OCI-LY7 (cell line): ENCODE results near the gene LEF1. TPM values are rescaled to one million over a fixed set of nuclear protein-coding genes. Genes with fewer than 3 reads are reported as not detected.

ENCODE experiments used
- BruUV-seq: library from RNA; stranded (reverse); fragments of 400-500 nt; replicated peaks from 2 replicates; lab custom pipeline; 2021; lab: Mats Ljungman, UMichigan
- CTCF ChIA-PET: fragments of 300-600 bp; sonication (Branson Sonifier 250); formaldehyde crosslinking; loops from one replicate; lab custom pipeline; 2022; ENCODE audit warnings: antibody characterized with exemption; ENCODE audit not compliant: unreplicated experiment; lab: Charles Lee
- POLR2A ChIA-PET: fragments of 300-600 bp; sonication (Branson Sonifier 250); formaldehyde crosslinking; loops from one replicate; lab custom pipeline; 2022; ENCODE audit warnings: antibody characterized with exemption; lab: Charles Lee
- DNase-seq: peaks from one replicate; pipeline ENCODE4 v3.0.0-alpha.2; 2015; ENCODE audit warnings: low spot score
- H2AFZ ChIP-seq: fragments of 200-600 bp; sonication (generic), shearing (Covaris generic); 2 replicates; pipeline ENCODE4 v1.6.1; 2014; ENCODE audit warnings: mild to moderate bottlenecking, antibody characterized with exemption, low read length, moderate library complexity
- H3K27ac ChIP-seq: fragments of 200-600 bp; sonication (generic); 2 replicates; pipeline ENCODE4 v1.5.1; 2014; ENCODE audit warnings: mixed run types, low read depth, mild to moderate bottlenecking, moderate library complexity, low read length, inconsistent platforms; ENCODE audit not compliant: poor library complexity, severe bottlenecking
- H3K36me3 ChIP-seq: fragments of 200-600 bp; sonication (generic); 2 replicates; pipeline ENCODE4 v1.6.1; 2014; ENCODE audit warnings: mild to moderate bottlenecking, antibody characterized with exemption, low read length, moderate library complexity, mixed read lengths; ENCODE audit not compliant: insufficient read depth
- H3K4me1 ChIP-seq: fragments of 200-600 bp; sonication (generic); 2 replicates; pipeline ENCODE4 v1.5.1; 2014; ENCODE audit warnings: mild to moderate bottlenecking, low read length; ENCODE audit not compliant: insufficient read depth, poor library complexity, severe bottlenecking
- H3K4me2 ChIP-seq: fragments of 200-600 bp; sonication (generic); 2 replicates; pipeline ENCODE4 v1.6.1; 2014; ENCODE audit warnings: mild to moderate bottlenecking, low read length
- H3K4me3 ChIP-seq: fragments of 200-600 bp; sonication (generic); 2 replicates; pipeline ENCODE4 v1.5.1; 2014; ENCODE audit warnings: mild to moderate bottlenecking, low read depth, low read length; ENCODE audit not compliant: poor library complexity, severe bottlenecking
- H3K79me2 ChIP-seq: fragments of 200-600 bp; sonication (generic); 2 replicates; pipeline ENCODE4 v1.6.1; 2016; ENCODE audit warnings: low read depth, mild to moderate bottlenecking, low read length, moderate library complexity, mixed read lengths; ENCODE audit not compliant: insufficient read depth
- H3K9me2 ChIP-seq: fragments of 200-600 bp; sonication (generic); 2 replicates; pipeline ENCODE4 v1.6.1; 2016; ENCODE audit warnings: mild to moderate bottlenecking, low read length, mixed read lengths; ENCODE audit not compliant: insufficient read depth
- H3K9me3 ChIP-seq: fragments of 200-600 bp; sonication (generic); 2 replicates; pipeline ENCODE4 v1.6.1; 2014; ENCODE audit warnings: mild to moderate bottlenecking, mixed run types, low read length, mixed read lengths
- H4K20me1 ChIP-seq: fragments of 200-600 bp; sonication (generic); 2 replicates; pipeline ENCODE4 v1.6.1; 2014; ENCODE audit warnings: mild to moderate bottlenecking, antibody characterized with exemption, low read length, moderate library complexity, mixed read lengths; ENCODE audit not compliant: insufficient read depth
- EZH2phosphoT487 ChIP-seq: fragments of 200-600 bp; sonication (generic); IDR thresholded peaks from 2 replicates; pipeline ENCODE4 v1.6.1; 2018; ENCODE audit warnings: low read depth, borderline replicate concordance, mild to moderate bottlenecking, mixed run types, antibody characterized with exemption, low read length, moderate library complexity, mixed read lengths
- intact Hi-C: fragments of 100-400 bp; cut with micrococcal nuclease; formaldehyde crosslinking; loops from one replicate; pipeline ENCODE4 v1.10.0; 2022; ENCODE audit not compliant: unreplicated experiment
- total RNA-seq, 2 experiments: library from RNA; depleted of rRNA in 1 of 2; stranded (reverse); fragments of >200 nt in 1 of 2; shearing (Covaris generic) in 1 of 2; gene quantifications; 2 replicates each; pipeline ENCODE4 v1.2.3, GENCODE V29; 2014 to 2022
- TF ChIP-seq, protein P1 (sequence below): fragments of 200-600 bp; sonication (generic); conservative IDR thresholded peaks from 2 replicates; pipeline ENCODE4 v1.5.1; 2014; ENCODE audit warnings: mild to moderate bottlenecking, antibody characterized with exemption, low read length, moderate library complexity, mixed read lengths

LEF1 gene
- total RNA-seq, 2 experiments from 2014 or later = 207 to 223 TPM

DNA sequence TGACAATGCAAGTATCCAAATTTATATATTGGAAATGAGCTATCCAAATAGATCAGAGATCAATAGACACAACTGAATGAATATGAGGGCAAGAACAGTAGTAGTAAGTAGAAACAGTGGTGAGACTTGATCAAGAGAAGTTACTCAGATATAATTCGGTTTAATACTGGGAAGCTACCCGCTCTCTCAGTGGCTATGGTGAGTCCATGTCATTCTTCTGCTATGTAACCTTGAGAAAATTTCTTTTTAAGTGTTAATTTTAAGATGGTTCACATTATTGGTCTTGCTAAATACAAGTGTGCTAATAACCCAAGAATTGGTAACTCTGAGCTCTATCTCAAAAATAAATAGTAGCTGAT is 53.6 kb downstream of the LEF1 start:
- peak overlapping the region; percentile 67 for H3K4me2 ChIP-seq
- peaks cover 82% of the 10 kb centered on the region for H3K36me3 ChIP-seq
- peaks cover 89% of the 10 kb centered on the region for H3K4me1 ChIP-seq
- peak overlapping the region; percentile 65 for H3K27ac ChIP-seq
- intact Hi-C loops = no loop called here
- CTCF ChIA-PET = interaction anchor here (0.6 to 1.2 kb wide), 2 partner anchors 60 to 1392 kb away, joined by 3 to 8 read pairs; no protein-coding TSS in a partner anchor
- no peaks in the 10 kb centered on the region for H3K9me3 ChIP-seq
- TF ChIP-seq EZH2phosphoT487 = no peak
- TF ChIP-seq, protein P1, sequence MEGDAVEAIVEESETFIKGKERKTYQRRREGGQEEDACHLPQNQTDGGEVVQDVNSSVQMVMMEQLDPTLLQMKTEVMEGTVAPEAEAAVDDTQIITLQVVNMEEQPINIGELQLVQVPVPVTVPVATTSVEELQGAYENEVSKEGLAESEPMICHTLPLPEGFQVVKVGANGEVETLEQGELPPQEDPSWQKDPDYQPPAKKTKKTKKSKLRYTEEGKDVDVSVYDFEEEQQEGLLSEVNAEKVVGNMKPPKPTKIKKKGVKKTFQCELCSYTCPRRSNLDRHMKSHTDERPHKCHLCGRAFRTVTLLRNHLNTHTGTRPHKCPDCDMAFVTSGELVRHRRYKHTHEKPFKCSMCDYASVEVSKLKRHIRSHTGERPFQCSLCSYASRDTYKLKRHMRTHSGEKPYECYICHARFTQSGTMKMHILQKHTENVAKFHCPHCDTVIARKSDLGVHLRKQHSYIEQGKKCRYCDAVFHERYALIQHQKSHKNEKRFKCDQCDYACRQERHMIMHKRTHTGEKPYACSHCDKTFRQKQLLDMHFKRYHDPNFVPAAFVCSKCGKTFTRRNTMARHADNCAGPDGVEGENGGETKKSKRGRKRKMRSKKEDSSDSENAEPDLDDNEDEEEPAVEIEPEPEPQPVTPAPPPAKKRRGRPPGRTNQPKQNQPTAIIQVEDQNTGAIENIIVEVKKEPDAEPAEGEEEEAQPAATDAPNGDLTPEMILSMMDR = no peak
- H3K4me3 ChIP-seq = no peak overlapping the region
- no peaks in the 10 kb centered on the region for H3K9me2 ChIP-seq
- DNase-seq = no peak
- H2AFZ ChIP-seq = no peak overlapping the region
- peaks cover 100% of the 10 kb centered on the region for H3K79me2 ChIP-seq
- no TSS peak for BruUV-seq
- POLR2A ChIA-PET = interaction anchor here (0.7 to 10.3 kb wide), 17 partner anchors 8 to 935 kb away, joined by 3 to 97 read pairs (median 4); no protein-coding TSS in a partner anchor
- peaks cover 47% of the 10 kb centered on the region for H4K20me1 ChIP-seq

DNA sequence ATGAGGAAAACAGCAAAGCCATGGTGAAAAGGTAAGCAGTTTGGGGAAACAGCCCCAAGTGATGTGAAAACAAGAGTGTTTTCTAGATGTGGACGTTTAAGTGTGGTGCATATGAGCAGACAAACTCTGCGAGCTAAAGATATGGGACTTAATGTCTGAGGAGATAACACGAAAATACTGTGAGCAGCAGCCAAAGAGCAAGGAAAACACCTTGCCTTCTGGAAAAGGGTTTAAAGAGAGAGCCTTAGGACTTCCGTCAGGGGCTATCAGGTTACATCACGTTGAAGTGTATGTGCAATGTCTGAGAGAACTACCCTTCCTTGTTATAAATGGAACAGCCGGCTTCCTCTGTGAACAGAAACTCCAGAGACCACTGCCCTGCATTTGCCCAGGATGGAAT is 54.2 kb downstream of the LEF1 start:
- intact Hi-C loops = no loop called here
- Histone ChIP-seq H3K4me1 (peaks cover 93% of the 10 kb centered on the region), H3K4me3 (no peak overlapping the region), H2AFZ (no peak overlapping the region), H3K9me3 (no peaks in the 10 kb centered on the region), H3K27ac (peak overlapping the region; percentile 23), H3K79me2 (peaks cover 100% of the 10 kb centered on the region), H3K4me2 (peak overlapping the region; percentile 67; the same call in 1 of the 2 replicates), H4K20me1 (peaks cover 53% of the 10 kb centered on the region), H3K9me2 (no peaks in the 10 kb centered on the region), H3K36me3 (peaks cover 85% of the 10 kb centered on the region)
- POLR2A ChIA-PET = interaction anchor here (0.6 to 10.3 kb wide), 9 partner anchors 10 to 199 kb away, joined by 3 to 97 read pairs (median 5); no protein-coding TSS in a partner anchor
- no TSS peak for BruUV-seq
- CTCF ChIA-PET = interaction anchor here (0.6 kb wide), 1 partner anchor 1393 kb away, joined by 3 read pairs; no protein-coding TSS in a partner anchor
- TF ChIP-seq, protein P1 = no peak
- TF ChIP-seq EZH2phosphoT487 = no peak
- peak; percentile 23 for DNase-seq

DNA sequence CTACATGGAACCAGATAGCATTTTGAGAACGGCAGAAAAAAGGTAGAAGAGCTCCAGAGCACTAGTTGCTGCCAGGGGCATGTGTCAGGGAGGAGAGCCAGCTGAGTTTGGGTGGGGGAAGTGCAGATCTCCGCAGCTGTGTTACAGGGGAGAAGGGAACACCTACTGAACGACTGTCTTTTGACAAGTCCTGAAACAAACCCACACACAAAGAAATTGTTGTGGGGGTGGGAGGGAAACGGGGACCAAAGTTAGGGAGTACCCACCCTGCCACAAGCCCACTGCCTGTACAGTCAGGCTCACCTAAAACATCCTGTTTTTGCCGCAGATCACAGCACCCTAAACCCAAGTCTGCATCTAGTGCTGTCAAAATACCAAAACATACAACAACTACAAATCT is 55.5 kb downstream of the LEF1 start:
- Histone ChIP-seq H4K20me1 (peaks cover 55% of the 10 kb centered on the region), H3K9me2 (no peaks in the 10 kb centered on the region), H3K36me3 (peaks cover 85% of the 10 kb centered on the region), H3K27ac (no peak overlapping the region), H3K79me2 (peaks cover 100% of the 10 kb centered on the region), H2AFZ (no peak overlapping the region), H3K4me1 (peaks cover 88% of the 10 kb centered on the region), H3K4me3 (no peak overlapping the region), H3K4me2 (peak overlapping the region; percentile 67; the same call in 1 of the 2 replicates), H3K9me3 (no peaks in the 10 kb centered on the region)
- TF ChIP-seq, protein P1 = no peak
- TF ChIP-seq EZH2phosphoT487 = no peak
- no peak for DNase-seq
- CTCF ChIA-PET = interaction anchor here (1.1 kb wide), 1 partner anchor 16 kb away, joined by 3 read pairs; no protein-coding TSS in a partner anchor
- no TSS peak for BruUV-seq
- POLR2A ChIA-PET = interaction anchor here (0.6 to 10.3 kb wide), 12 partner anchors 8 to 78 kb away, joined by 3 to 97 read pairs (median 5); no protein-coding TSS in a partner anchor
- intact Hi-C loops = no loop called here
